ENCODE measurements around the gene BST1.

GRCh38 chr4:15781427-15782095, 78.7 kb downstream of the BST1 start:
- TF ChIP-seq KDM1A (IDR thresholded peaks at IDR 0.05; ENCODE audit: borderline replicate concordance, low read length) (no peak), JUND (IDR thresholded peaks at IDR 0.05; ENCODE audit: low read length) (no peak), SUZ12 (IDR thresholded peaks at IDR 0.05; ENCODE audit: low read length) (no peak), TCF12 (IDR thresholded peaks at IDR 0.05; ENCODE audit: low read depth, low read length) (no peak), NANOG (IDR thresholded peaks at IDR 0.05; ENCODE audit: insufficient read depth, low read depth, low read length, poor library complexity, severe bottlenecking) (no peak), POLR2AphosphoS5 (IDR thresholded peaks at IDR 0.05; ENCODE audit: low read depth, low read length) (no peak), EP300 (IDR thresholded peaks at IDR 0.05; ENCODE audit: borderline replicate concordance in 1 of 2, low read depth in 2 of 2, low read length in 2 of 2) (no peak), PHF8 (conservative IDR thresholded peaks at IDR 0.05; ENCODE audit: low read depth, low read length) (no peak), CEBPB (IDR thresholded peaks at IDR 0.05; ENCODE audit: low read depth, low read length) (no peak), SP1 (IDR thresholded peaks at IDR 0.05; ENCODE audit: low read depth, low read length) (no peak), CBX5 (IDR thresholded peaks at IDR 0.05; ENCODE audit: low read depth, low read length) (no peak), POLR2A (IDR thresholded peaks at IDR 0.05; ENCODE audit: control extremely low read depth in 1 of 2, low read depth in 2 of 2, low read length in 2 of 2) (no peak), NRF1 (IDR thresholded peaks at IDR 0.05; ENCODE audit: low read depth, low read length) (no peak)
- TF ChIP-seq, protein P1, sequence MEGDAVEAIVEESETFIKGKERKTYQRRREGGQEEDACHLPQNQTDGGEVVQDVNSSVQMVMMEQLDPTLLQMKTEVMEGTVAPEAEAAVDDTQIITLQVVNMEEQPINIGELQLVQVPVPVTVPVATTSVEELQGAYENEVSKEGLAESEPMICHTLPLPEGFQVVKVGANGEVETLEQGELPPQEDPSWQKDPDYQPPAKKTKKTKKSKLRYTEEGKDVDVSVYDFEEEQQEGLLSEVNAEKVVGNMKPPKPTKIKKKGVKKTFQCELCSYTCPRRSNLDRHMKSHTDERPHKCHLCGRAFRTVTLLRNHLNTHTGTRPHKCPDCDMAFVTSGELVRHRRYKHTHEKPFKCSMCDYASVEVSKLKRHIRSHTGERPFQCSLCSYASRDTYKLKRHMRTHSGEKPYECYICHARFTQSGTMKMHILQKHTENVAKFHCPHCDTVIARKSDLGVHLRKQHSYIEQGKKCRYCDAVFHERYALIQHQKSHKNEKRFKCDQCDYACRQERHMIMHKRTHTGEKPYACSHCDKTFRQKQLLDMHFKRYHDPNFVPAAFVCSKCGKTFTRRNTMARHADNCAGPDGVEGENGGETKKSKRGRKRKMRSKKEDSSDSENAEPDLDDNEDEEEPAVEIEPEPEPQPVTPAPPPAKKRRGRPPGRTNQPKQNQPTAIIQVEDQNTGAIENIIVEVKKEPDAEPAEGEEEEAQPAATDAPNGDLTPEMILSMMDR (IDR thresholded peaks at IDR 0.05; ENCODE audit: control extremely low read depth in 1 of 3, insufficient read depth in 1 of 3, low read depth in 1 of 3, low read length in 3 of 3) = no peak
